NCI-H2029 (cell line): ENCODE results near the gene FXYD5.

ENCODE experiments used
- DNase-seq: peaks from one replicate; lab custom pipeline; 2025; lab: John Stamatoyannopoulos, UW

The FXYD5 gene

DNA sequence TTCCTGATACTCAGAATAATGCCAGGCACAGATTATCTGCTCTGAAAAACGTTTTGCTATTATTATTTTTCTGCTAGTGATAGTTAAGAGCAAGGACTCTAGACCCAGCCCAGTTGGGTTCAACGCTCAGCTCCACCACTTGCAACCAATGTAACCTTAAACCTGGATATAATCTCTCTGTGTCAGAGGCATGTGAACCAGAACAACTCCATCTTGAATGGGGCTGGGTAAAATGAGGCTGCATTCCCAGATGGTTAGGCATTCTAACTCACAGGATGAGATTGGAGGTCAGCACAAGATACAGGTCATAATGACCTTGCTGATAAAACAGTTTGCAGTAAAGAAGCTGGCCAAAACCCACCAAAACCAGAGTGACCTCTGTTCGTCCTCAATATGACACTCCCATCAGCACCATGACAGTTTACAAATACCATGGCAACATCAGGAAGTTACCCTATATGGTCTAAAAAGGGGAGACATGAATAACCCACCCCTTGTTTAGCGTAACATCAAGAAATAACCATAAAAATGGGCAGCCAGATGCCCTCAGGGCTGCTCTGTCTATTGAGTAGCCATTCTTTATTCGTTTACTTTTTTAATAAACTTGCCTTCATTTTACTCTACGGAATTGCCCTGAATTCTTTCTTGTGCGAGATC is 60.4 kb downstream of the FXYD5 start:
- DNase-seq = no peak

DNA sequence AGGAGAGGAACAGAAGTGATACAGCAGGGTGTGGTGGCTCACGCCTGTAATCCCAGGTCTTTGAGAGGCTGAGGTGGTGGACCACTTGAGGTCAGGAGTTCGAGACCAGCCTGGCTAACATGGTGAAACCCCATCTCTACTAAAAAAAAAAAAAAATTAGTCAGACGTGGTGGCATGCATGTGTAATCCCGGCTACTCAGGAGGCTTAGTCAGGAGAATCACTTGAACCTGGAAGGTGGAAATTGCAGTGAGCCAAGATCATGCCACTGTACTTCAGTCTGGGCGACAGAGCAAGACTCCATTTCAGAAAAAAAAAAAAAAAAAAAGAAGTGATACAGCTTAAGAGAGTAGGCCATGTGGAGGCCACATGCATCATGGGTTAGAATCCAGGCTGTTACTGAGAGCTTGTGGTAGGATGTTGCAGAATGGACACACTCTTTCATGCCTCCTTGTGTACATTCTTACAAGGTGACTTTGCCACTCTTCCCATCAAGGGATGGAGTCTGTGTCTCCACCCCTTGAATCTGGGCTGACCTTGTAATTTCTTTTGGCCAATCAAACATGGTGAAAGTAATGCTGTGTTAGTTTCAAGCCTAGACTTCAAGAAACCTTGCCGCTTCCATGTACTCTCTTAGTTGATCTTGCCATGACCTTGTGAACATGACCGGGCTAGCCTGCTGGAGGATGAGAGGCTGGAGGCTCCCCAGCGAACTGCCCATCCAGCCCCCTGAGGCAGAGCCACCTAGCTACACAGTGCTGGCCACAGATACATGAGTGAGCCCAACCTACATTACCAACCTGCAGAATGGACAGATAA is 61.7 kb downstream of the FXYD5 start:
- no peak for DNase-seq

DNA sequence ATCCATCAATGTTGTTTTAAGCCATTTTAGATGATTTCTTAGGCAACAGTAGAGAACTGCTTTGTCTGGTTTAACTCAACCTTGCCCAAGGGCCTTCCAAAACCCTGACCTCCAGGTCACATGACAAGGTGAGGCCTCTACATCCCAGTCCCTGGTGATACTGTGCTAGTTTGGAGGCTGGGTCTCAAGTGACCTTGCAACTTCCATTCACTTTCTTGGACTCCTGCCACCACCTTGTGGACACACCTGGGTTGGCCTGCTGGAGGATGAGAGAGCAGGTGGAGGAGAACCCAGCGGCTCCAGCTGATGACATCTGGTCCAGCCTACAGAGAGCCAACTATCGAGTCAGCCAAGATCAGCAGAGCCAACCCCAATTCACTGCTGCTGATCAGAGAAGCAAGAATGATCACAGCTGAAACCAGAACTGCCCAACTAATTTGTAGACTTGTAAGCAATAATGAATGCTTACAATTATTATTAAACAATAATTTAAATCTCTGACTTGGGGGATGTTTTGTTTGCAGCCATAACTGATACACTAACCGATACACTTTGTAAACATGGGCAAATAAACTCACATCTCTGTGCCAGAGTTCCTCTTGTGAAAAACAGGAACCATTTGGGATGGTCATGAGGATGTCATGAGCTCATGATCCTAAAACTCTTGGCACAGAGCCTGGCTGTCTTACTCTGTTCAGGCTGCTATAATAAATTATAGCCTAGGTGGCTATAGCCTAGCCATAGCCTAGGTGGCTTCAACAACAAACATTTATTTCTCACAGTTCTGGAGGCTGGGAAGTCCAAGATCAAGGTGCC is 62.5 kb downstream of the FXYD5 start:
- DNase-seq = peak; percentile 64

DNA sequence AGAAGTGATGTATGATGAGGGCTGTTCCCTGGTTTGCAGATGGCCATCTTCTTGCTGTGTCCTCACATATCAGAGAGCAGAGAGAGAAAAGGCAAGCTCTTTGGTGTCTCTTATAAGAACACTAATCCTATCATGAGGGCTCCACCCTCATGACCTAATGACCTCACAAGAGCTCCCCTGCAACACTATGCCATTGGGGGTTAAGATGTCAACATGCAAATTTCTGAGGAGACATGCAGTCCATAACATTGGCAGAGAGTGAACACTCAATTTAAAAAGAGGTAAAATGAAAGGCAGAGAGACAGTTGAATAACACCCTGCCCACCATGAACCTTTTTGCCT is 63.1 kb downstream of the FXYD5 start:
- DNase-seq = no peak

DNA sequence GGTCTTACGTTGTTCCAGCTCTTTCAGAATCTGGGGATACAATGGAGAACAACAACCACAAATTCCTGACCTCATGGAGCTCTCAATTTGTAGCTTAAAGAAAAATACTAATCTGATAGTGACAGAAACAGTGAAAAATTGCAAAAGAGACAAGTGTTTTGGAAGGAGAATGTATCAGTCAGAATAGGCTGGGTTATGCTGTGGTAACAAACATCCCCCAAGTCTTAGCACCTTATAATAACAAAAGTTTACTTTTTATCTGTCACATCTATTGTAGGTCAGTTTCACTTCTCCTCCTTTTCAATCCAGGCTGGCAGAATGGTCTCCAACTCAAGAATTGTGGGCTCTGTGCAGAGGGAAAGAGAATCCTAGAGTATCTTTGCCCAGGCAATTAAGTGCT is 64.5 kb downstream of the FXYD5 start:
- DNase-seq = no peak
